ENCODE measurements around the gene PPP1R26.

PPP1R26 gene

GRCh38 chr9:135463140-135463539 is 16.4 kb upstream of the PPP1R26 start:
- DNase-seq (ENCODE audit: low read depth in 1 of 2, low spot score in 1 of 2): no peak

- DNase-seq (ENCODE audit: low read depth in 1 of 2, low spot score in 1 of 2): no peak
Observed at GRCh38 chr9:135464181-135464580, 15.4 kb upstream of the PPP1R26 start.

- peak; percentile 9 to 28 for DNase-seq (ENCODE audit: low read depth in 1 of 2, low spot score in 1 of 2)
Observed at GRCh38 chr9:135468854-135469521, 10.6 kb upstream of the PPP1R26 start.

- DNase-seq (ENCODE audit: low read depth in 1 of 2, low spot score in 1 of 2): no peak
Observed at GRCh38 chr9:135471791-135472640, 7.6 kb upstream of the PPP1R26 start.

GRCh38 chr9:135473972-135474543 is 5.5 kb upstream of the PPP1R26 start:
- DNase-seq (ENCODE audit: low read depth in 1 of 2, low spot score in 1 of 2): no peak

GRCh38 chr9:135474915-135475314 is 4.7 kb upstream of the PPP1R26 start:
- DNase-seq (ENCODE audit: low read depth in 1 of 2, low spot score in 1 of 2): no peak

- DNase-seq (ENCODE audit: low read depth in 1 of 2, low spot score in 1 of 2): no peak
Observed at GRCh38 chr9:135476561-135477355, 2.8 kb upstream of the PPP1R26 start.

- no peak for DNase-seq (ENCODE audit: low read depth in 1 of 2, low spot score in 1 of 2)
Observed at GRCh38 chr9:135478191-135478590, 1.4 kb upstream of the PPP1R26 start.

GRCh38 chr9:135478829-135479468 is 633 bp upstream of the PPP1R26 start:
- DNase-seq (ENCODE audit: low read depth in 1 of 2, low spot score in 1 of 2): no peak

GRCh38 chr9:135480071-135480939 is 723 bp downstream of the PPP1R26 start:
- DNase-seq (ENCODE audit: low read depth in 1 of 2, low spot score in 1 of 2): no peak

- no peak for DNase-seq (ENCODE audit: low read depth in 1 of 2, low spot score in 1 of 2)
Observed at GRCh38 chr9:135480940-135481310, 1.3 kb downstream of the PPP1R26 start.

GRCh38 chr9:135482015-135482754 is 2.6 kb downstream of the PPP1R26 start:
- DNase-seq (ENCODE audit: low read depth in 1 of 2, low spot score in 1 of 2): no peak

- DNase-seq (ENCODE audit: low read depth in 1 of 2, low spot score in 1 of 2): no peak
Observed at GRCh38 chr9:135484460-135485277, 5.1 kb downstream of the PPP1R26 start.

GRCh38 chr9:135485385-135485784 is 5.8 kb downstream of the PPP1R26 start:
- no peak for DNase-seq (ENCODE audit: low read depth in 1 of 2, low spot score in 1 of 2)

GRCh38 chr9:135485832-135486231 is 6.2 kb downstream of the PPP1R26 start:
- no peak for DNase-seq (ENCODE audit: low read depth in 1 of 2, low spot score in 1 of 2)

GRCh38 chr9:135486267-135487065 is 6.9 kb downstream of the PPP1R26 start:
- DNase-seq (ENCODE audit: low read depth in 1 of 2, low spot score in 1 of 2): no peak

GRCh38 chr9:135487281-135488012 is 7.9 kb downstream of the PPP1R26 start:
- DNase-seq (ENCODE audit: low read depth in 1 of 2, low spot score in 1 of 2): no peak

Data from stimulated activated CD4-positive, alpha-beta T cell treated with anti-CD3 and anti-CD28 coated beads, Interleukin-15, amount 100 ng/mL, for 1 hour (primary cell).